Epidermal melanocyte (primary cell): ENCODE data around the gene QSOX1.
"Not testable (repeated sequence)": the region's sequence is repeated elsewhere in the genome, so short reads cannot be mapped to it uniquely, and the experiment has no call there.

Experiments used
- DNase-seq: peaks from one replicate; pipeline ENCODE4 v3.0.0; 2011; ENCODE audit warnings: low spot score; ENCODE audit not compliant: insufficient read length

QSOX1 gene

GRCh38 chr1:180188684-180189175 lies 34.1 kb downstream of the QSOX1 start:
- DNase-seq, result no peak

- DNase-seq, result no peak
Observed at GRCh38 chr1:180190091-180190490, 35.4 kb downstream of the QSOX1 start.

- DNase-seq, result no peak
Observed at GRCh38 chr1:180192172-180192571, 37.5 kb downstream of the QSOX1 start.

GRCh38 chr1:180193141-180194047 lies 38.7 kb downstream of the QSOX1 start:
- no peak for DNase-seq

- no peak for DNase-seq
Observed at GRCh38 chr1:180194048-180194425, 39.4 kb downstream of the QSOX1 start.

GRCh38 chr1:180194546-180195207 lies 40.0 kb downstream of the QSOX1 start:
- no peak for DNase-seq

- DNase-seq, result no peak
Observed at GRCh38 chr1:180195401-180195800, 40.7 kb downstream of the QSOX1 start.

- DNase-seq, result no peak
Observed at GRCh38 chr1:180195916-180196315, 41.2 kb downstream of the QSOX1 start.

GRCh38 chr1:180196436-180197003 lies 41.9 kb downstream of the QSOX1 start:
- DNase-seq, result no peak

- no peak for DNase-seq
Observed at GRCh38 chr1:180197231-180197630, 42.6 kb downstream of the QSOX1 start.

GRCh38 chr1:180198196-180198595 lies 43.5 kb downstream of the QSOX1 start:
- no peak for DNase-seq

GRCh38 chr1:180198611-180199010 lies 43.9 kb downstream of the QSOX1 start:
- DNase-seq, result no peak

- DNase-seq, result no peak
Observed at GRCh38 chr1:180199018-180199417, 44.3 kb downstream of the QSOX1 start.

GRCh38 chr1:180201451-180202200 lies 47.0 kb downstream of the QSOX1 start:
- DNase-seq, result no peak

- DNase-seq, result not testable (repeated sequence)
Observed at GRCh38 chr1:180202588-180202987, 47.9 kb downstream of the QSOX1 start.

GRCh38 chr1:180204231-180204630 lies 49.6 kb downstream of the QSOX1 start:
- no peak for DNase-seq

- no peak for DNase-seq
Observed at GRCh38 chr1:180206581-180206980, 51.9 kb downstream of the QSOX1 start.

GRCh38 chr1:180208264-180208663 lies 53.6 kb downstream of the QSOX1 start:
- no peak for DNase-seq

GRCh38 chr1:180210008-180210620 lies 55.4 kb downstream of the QSOX1 start:
- DNase-seq, result no peak

GRCh38 chr1:180211156-180211859 lies 56.6 kb downstream of the QSOX1 start:
- no peak for DNase-seq
